H1 (cell line): ENCODE measurements around the gene INTU. TPM values are rescaled to one million over a fixed set of nuclear protein-coding genes. Genes with fewer than 3 reads are reported as not detected.

Source experiments
- polyA plus RNA-seq, 7 experiments: library from polyadenylated mRNA; depleted of rRNA in 3 of 7; stranded (reverse) in 5 of 7; unstranded in 2 of 7; fragments of >200 nt in 5 of 7; fragments of 200-250 nt in 2 of 7; gene quantifications; 1 replicate in 5 of 7; 2 replicates in 1 of 7; 4 replicates in 1 of 7; pipeline versions ENCODE4 v1.2.1 to v1.2.3, GENCODE V29; 2011 to 2013; ENCODE audit warnings: missing spikeins in 2 of 7, mixed read lengths in 2 of 7
- total RNA-seq: library from RNA; stranded (reverse); fragmentation: NEBNext Ultra II Directional; extraction: Animal tissue kit (Norgen Biotek cat#: 25700); gene quantifications from 2 replicates; pipeline ENCODE4 v1.2.1, GENCODE V29; 2021
- TF ChIP-seq, protein P1 (sequence below), 3 experiments: IDR thresholded peaks; 1 replicate in 2 of 3; 2 replicates in 1 of 3; pipeline versions ENCODE4 v1.5.1 to v1.6.1; 2011; ENCODE audit warnings: low read length in 3 of 3, mild to moderate bottlenecking in 3 of 3, inconsistent platforms in 2 of 3, low read depth in 1 of 3, moderate library complexity in 1 of 3; ENCODE audit not compliant: insufficient read depth in 1 of 3; ENCODE audit errors: control extremely low read depth in 1 of 3

The INTU gene
- total and polyA plus RNA-seq, 2 of the 8 experiments (the other 6 are each of a cell fraction or from before 2014, with no cell fraction given) = 6.0 to 15.1 TPM

DNA sequence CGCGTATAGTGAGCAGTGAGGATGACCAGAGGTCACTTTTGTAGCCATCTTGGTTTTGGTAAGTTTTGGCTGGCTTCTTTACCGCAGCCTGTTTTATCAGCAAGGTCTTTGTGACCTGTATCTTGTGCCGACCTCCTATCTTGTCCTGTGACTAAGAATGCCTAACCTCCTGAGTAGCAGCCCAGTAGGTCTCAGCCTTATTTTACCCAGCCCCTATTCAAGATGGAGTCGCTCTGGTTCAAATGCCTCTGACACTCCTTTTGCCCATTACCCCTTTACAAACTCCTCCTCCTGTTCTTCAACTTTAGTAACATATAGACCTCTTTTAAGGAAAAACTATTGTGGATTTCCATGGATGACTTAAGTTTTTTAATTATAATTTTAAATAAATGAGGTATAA lies 2.6 kb upstream of the INTU start (continued):
- TF ChIP-seq, protein P1, sequence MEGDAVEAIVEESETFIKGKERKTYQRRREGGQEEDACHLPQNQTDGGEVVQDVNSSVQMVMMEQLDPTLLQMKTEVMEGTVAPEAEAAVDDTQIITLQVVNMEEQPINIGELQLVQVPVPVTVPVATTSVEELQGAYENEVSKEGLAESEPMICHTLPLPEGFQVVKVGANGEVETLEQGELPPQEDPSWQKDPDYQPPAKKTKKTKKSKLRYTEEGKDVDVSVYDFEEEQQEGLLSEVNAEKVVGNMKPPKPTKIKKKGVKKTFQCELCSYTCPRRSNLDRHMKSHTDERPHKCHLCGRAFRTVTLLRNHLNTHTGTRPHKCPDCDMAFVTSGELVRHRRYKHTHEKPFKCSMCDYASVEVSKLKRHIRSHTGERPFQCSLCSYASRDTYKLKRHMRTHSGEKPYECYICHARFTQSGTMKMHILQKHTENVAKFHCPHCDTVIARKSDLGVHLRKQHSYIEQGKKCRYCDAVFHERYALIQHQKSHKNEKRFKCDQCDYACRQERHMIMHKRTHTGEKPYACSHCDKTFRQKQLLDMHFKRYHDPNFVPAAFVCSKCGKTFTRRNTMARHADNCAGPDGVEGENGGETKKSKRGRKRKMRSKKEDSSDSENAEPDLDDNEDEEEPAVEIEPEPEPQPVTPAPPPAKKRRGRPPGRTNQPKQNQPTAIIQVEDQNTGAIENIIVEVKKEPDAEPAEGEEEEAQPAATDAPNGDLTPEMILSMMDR (IDR thresholded peaks at IDR 0.05; ENCODE audit: control extremely low read depth in 1 of 3, insufficient read depth in 1 of 3, low read depth in 1 of 3, low read length in 3 of 3) = no peak
